Ramos (cell line): ENCODE results near the gene RAB35.

Experiments used
- in situ Hi-C: fragments of 300-500 bp; cut with MboI; formaldehyde crosslinking; loops from one replicate; pipeline ENCODE4 v1.14.3; 2022; ENCODE audit warnings: low sequenced_read_pairs; ENCODE audit not compliant: unreplicated experiment

RAB35 gene

GRCh38 chr12:120116441-120116791 lies at the start of gene RAB35:
RAB35 (minus strand) TSS chr12:120116753; CDS start chr12:120116650, 103 bp downstream.
- in situ Hi-C loops, result no loop called here

GRCh38 chr12:120164293-120164692 lies 47.7 kb upstream of the RAB35 start:
- in situ Hi-C loops, result no loop called here

- in situ Hi-C loops, result no loop called here
Observed at GRCh38 chr12:120162763-120163162, 46.2 kb upstream of the RAB35 start.

GRCh38 chr12:120161852-120162251 lies 45.3 kb upstream of the RAB35 start:
- in situ Hi-C loops, result no loop called here

- in situ Hi-C loops, result no loop called here
Observed at GRCh38 chr12:120159509-120160237, 43.1 kb upstream of the RAB35 start.

GRCh38 chr12:120158351-120158750 lies 41.8 kb upstream of the RAB35 start:
- in situ Hi-C loops, result no loop called here

GRCh38 chr12:120157678-120158077 lies 41.1 kb upstream of the RAB35 start:
- in situ Hi-C loops, result no loop called here

GRCh38 chr12:120156315-120157259 lies 40.0 kb upstream of the RAB35 start:
- in situ Hi-C loops, result no loop called here

- in situ Hi-C loops, result no loop called here
Observed at GRCh38 chr12:120155072-120155471, 38.5 kb upstream of the RAB35 start.

- in situ Hi-C loops, result no loop called here
Observed at GRCh38 chr12:120150919-120151525, 34.5 kb upstream of the RAB35 start.

GRCh38 chr12:120148011-120148410 lies 31.5 kb upstream of the RAB35 start:
- in situ Hi-C loops, result no loop called here

- in situ Hi-C loops, result no loop called here
Observed at GRCh38 chr12:120145164-120145563, 28.6 kb upstream of the RAB35 start.

GRCh38 chr12:120144215-120144614 lies 27.7 kb upstream of the RAB35 start:
- in situ Hi-C loops, result no loop called here

GRCh38 chr12:120142231-120142877 lies 25.8 kb upstream of the RAB35 start:
- in situ Hi-C loops, result no loop called here

- in situ Hi-C loops, result no loop called here
Observed at GRCh38 chr12:120141336-120141735, 24.8 kb upstream of the RAB35 start.

- in situ Hi-C loops, result no loop called here
Observed at GRCh38 chr12:120140603-120141002, 24.1 kb upstream of the RAB35 start.

GRCh38 chr12:120139958-120140357 lies 23.4 kb upstream of the RAB35 start:
- in situ Hi-C loops, result no loop called here

- in situ Hi-C loops, result no loop called here
Observed at GRCh38 chr12:120138366-120138765, 21.8 kb upstream of the RAB35 start.

GRCh38 chr12:120137833-120138232 lies 21.3 kb upstream of the RAB35 start:
- in situ Hi-C loops, result no loop called here

- in situ Hi-C loops, result no loop called here
Observed at GRCh38 chr12:120136093-120136770, 19.7 kb upstream of the RAB35 start.
